ENCODE data around the gene ETNK2.

ETNK2 gene

DNA sequence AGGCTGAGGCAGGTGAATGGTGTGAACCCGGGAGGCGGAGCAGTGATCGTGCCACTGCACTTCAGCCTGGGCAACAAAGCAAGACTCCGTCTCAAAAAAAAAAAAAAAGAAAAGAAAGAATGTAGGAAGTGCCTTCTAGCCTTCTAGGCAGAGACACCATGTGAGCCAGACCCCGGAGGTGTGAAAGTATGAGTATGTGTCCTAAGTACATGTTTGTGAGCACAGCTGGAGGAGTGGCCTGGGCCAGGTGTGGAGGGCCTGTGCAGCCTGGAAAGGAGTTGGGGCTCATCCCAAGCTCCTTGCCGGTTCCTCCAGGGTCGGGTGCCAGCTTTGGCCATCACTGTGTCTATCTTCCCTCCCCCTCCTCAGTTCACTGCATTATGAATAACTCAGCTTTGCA, 66.0 kb downstream of the ETNK2 start:
- peak overlapping the region; percentile 100 for H3K27ac ChIP-seq
- TF ChIP-seq CTCF (conservative IDR thresholded peaks at IDR 0.05): no peak

DNA sequence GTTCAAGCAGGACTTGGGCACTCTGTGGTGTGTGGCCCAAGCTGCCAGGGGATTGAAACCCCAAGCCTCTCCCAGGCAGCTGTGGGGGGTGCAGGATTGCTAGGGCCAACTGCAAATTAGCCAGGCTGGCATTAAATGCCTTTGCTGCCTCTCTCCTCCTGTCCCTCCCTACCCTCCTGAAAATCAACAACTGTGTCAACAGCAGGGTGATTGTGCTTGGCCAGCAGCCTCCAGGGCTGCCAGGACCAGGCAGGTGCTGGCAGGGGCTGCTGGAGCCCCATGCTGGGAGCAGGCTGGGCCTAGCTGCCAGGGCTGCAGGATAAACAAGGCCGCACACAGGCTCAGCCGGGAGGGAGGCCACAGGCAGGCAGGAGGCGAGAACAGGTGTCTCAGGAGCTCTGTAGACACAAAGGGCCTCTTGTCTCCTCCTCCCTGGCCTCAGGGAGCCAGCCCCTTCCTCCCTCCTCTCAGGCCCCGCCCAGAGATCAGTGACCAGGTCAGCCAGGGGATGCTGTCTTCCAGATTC, 67.5 kb downstream of the ETNK2 start:
- TF ChIP-seq CTCF (conservative IDR thresholded peaks at IDR 0.05): no peak
- H3K27ac ChIP-seq: peak overlapping the region; percentile 100

GRCh38 chr1:204083491-204083890, 68.4 kb downstream of the ETNK2 start:
- peak overlapping the region; percentile 100 for H3K27ac ChIP-seq
- no peak for TF ChIP-seq CTCF (conservative IDR thresholded peaks at IDR 0.05)

DNA sequence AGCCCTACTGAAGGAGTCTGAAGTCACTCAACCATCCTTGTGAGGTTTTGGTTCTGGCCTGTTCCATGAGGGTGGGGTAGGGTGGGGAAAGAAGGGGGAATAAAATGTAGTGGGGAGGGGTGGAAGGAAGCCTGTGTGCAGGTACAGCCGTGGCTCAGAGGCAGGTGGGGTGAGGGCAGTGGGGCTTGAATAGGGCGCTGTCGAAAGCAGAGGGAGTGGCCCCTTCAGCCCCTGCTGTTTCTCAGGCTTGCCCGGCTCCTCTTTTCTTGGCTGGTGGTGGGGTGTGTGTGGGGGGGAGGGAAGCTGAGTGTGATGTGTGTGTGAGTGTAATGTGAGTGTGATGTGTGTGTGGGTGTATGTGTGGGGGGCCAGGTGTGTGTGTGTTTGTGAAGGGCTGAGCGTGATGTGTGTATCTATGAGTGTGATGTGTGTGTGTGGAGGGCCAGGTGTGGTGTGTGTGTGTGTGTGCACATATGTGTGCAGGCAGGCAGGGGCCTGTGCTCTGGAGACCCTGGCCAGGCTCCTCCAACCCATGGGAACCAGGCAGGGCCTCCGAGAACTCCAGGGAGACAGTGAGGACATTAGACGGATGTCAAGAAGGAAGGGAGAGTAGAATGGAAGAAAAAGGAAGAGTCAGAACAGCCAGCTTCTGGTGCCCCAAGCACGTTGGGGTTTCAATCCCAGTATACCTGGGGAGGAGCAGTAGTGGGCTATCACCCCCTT, 69.9 kb downstream of the ETNK2 start:
- H3K27ac ChIP-seq: peak overlapping the region; percentile 100
- no peak for TF ChIP-seq CTCF (conservative IDR thresholded peaks at IDR 0.05)

DNA sequence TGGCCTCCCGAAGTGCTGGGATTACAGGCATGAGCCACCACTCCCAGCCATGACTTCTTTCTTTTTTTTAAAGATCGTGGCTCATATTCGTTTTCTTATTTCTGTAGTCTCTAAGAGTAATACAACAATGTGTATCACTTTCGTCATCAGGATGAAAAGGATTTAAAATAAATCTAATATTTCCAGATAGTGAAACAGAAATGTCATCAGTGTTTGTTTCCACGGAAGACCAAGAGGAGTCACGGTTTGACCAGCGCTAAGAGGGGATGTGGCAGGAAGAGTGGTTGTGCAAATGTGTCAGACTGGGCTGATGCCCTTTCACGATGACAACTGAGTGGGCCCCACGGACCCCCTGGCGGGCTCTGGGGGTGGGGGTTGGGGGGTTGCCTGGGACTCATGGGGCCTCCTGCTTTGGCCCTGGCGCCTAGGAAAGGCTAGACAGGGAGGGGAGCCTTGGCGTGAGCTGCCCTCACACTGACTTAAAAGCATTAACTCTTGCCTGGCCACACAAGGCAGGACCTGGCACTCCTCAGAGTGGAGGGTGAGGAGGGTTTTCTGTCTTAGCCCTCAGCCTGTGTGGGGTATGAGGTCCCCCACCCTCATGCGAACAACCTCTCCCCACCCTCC, 70.6 kb downstream of the ETNK2 start:
- no peak for TF ChIP-seq CTCF (conservative IDR thresholded peaks at IDR 0.05)
- peak overlapping the region; percentile 100; the same call in 1 of the 2 replicates for H3K27ac ChIP-seq
